ENCODE results near the gene APBA1.
"Not testable (repeated sequence)": the region's sequence is repeated elsewhere in the genome, so short reads cannot be mapped to it uniquely, and the experiment has no call there.

Gene APBA1

DNA sequence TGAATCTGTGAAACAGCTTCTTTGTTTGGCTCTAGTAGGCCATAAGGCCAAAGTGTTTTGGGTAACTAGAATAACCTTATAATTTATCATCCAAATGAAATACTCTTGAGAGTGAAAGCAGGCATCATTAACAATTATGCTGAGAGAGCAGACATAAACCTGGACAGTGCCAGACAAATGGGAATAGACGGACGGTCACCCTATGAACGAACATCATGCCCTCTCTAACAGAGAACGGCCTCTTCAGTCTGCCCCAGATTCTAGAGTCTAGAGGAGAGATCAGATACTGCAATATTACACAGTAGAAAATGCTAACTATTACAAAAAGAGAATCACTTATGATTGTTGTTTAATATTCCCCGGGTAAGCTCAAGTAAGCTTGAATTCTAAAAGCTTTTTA, 68.5 kb downstream of the APBA1 start:
- no peak for DNase-seq

DNA sequence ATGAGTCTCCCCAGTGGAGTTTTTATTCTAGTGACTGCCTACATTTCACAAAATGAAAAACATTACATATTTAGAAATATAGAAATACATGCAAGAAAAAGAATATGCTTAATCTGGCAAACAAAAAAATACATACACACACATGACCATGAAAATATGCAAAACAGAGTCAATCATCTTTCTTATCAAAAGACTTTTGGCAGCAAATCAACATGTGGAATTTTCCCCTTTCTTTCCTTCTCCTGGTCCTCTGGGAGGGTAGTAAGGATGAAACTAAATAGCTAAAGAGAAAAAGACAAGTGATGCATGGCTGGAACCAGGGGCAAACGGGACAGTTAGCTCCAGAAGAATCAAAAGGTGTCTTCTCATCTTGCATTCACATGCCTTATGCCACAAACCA, 69.4 kb downstream of the APBA1 start:
- DNase-seq: no peak

DNA sequence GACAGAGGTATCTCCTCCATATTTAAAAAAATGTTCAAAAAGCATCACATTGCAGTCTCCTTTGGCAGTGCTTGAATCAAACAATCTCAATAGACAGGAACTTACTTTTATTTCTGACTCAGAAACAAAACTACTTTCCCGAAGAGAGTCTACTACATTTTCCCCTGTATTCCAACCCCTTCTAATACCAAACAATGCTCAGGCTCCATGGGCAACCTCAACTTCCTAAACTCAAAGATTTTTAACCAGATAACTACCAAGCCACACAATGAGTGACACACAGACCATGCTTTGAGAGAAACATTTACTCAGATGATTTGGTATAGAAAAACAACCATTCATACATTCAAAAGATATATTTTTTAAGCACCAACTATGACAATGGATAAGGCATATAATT, 70.5 kb downstream of the APBA1 start:
- DNase-seq: no peak

- no peak for DNase-seq
These were observed 71.7 kb downstream of the APBA1 start for GRCh38 chr9:69600314-69601047.

GRCh38 chr9:69599232-69599971, 72.8 kb downstream of the APBA1 start:
- no peak for DNase-seq

DNA sequence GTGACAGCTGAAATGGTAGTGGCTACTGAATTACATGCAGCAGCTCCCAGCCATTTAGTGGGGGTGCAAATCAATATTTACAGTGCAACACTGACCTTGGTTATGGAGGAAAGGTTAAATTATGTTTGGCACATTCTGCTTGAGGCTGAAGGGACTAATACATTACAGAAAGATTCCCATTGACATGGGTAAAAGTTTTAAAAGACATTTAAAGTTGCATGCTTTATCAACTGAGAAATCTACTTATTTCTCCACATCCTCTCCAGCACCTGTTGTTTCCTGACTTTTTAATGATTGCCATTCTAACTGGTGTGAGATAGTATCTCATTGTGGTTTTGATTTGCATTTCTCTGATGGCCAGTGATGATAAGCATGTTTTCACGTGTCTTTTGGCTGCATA, 75.3 kb downstream of the APBA1 start:
- DNase-seq: not testable (repeated sequence)

DNA sequence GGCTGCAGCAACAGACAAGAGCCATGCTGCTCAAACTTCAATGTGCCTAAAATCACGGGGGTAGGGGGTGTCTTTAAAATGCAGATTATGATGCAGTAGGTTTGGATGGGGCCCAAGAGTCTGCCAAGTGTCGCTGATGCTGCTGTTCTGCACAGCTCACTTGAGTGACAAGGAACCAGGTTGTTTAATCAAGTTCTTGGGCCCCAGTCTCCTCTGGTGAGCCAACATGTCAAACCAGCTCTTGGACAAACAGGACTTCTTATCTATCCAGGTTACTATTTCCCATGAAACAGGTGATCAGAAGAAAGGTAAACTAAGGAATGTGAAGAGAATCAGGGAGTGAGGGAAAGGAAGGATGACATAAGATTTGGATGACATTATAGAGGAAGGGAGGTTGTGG, 78.0 kb downstream of the APBA1 start:
- DNase-seq: no peak

- DNase-seq: no peak
These were observed 78.4 kb downstream of the APBA1 start for GRCh38 chr9:69593756-69594155.

DNA sequence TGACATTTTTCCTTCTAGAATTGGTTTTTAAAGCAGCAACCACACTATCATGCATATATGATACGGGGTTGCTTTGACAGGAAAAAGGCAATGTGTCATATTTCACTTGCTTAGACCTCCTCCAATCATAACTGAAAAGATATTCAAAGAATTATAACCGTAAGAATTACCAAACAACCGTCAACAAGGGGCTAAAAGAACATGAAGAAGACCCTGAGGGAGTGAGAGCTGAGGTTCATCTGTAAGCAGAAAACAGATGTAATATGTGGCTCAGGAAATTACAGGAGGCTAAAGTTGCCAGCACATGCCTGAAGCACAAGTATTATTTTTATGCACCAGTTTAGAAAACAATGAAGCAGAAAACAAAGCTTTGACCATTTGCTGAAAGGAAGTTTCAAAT, 78.9 kb downstream of the APBA1 start:
- no peak for DNase-seq

GRCh38 chr9:69590266-69590665, 81.9 kb downstream of the APBA1 start:
- no peak for DNase-seq

DNA sequence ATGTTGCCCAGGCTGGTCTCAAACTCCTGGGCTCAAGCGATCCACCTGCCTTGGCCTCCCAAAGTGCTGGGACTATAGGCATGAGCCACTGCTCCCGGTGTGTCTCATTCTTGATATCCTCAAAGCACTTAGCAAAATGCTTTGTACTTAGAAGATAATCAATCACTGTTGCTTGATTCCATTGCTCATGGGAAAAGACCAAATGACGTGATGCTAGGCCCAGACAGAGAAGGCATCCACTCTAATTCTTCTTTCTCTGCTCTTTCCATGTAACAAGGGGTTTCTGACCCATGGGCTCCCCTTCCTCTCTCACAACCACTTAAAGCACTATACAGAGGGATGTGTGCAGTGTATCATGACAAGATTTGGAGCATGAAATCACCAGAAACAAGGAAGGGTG, 83.0 kb downstream of the APBA1 start:
- DNase-seq: no peak

DNA sequence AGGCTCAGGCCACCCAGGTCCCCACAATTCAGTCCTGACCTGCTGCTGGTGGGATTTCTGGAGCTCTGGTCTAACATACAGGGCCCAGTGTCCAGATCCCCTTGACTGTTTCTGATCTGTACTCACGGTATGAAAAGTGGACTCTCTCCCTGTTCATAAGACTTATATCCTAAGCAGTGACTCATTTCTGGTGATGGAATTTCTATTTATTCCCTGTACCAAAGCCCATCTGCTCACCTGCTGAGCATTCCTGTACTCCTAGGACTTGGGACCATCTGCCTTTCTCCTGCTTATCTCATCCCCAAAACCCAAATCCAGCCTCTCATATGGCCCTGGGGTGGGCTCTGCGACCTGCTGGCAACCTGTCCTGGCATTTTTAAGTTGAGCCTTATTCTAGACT, 86.6 kb downstream of the APBA1 start:
- no peak for DNase-seq

DNA sequence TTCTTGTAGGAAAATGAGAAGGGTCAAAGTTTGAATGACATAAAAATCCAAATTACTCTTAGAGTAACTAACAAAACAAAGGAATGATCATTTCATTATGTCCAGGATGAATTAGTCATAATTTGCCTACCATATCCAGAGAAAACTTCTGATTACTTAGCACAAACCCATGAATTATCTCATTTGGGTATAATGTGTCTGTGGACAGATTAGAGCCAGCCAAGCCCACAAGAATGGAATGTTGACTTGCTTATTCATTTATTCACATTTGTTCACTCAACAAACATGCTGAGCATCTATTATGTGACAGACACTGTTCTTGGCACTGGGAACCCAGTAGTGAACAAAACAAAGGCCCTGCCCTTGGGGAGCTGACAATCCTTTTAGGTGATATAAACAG, 87.4 kb downstream of the APBA1 start:
- no peak for DNase-seq

GRCh38 chr9:69583645-69584234, 88.4 kb downstream of the APBA1 start:
- DNase-seq: no peak

GRCh38 chr9:69582544-69583297, 89.5 kb downstream of the APBA1 start:
- no peak for DNase-seq

- DNase-seq: no peak
These were observed 90.2 kb downstream of the APBA1 start for GRCh38 chr9:69582018-69582417.

GRCh38 chr9:69580582-69581214, 91.5 kb downstream of the APBA1 start:
- no peak for DNase-seq

DNA sequence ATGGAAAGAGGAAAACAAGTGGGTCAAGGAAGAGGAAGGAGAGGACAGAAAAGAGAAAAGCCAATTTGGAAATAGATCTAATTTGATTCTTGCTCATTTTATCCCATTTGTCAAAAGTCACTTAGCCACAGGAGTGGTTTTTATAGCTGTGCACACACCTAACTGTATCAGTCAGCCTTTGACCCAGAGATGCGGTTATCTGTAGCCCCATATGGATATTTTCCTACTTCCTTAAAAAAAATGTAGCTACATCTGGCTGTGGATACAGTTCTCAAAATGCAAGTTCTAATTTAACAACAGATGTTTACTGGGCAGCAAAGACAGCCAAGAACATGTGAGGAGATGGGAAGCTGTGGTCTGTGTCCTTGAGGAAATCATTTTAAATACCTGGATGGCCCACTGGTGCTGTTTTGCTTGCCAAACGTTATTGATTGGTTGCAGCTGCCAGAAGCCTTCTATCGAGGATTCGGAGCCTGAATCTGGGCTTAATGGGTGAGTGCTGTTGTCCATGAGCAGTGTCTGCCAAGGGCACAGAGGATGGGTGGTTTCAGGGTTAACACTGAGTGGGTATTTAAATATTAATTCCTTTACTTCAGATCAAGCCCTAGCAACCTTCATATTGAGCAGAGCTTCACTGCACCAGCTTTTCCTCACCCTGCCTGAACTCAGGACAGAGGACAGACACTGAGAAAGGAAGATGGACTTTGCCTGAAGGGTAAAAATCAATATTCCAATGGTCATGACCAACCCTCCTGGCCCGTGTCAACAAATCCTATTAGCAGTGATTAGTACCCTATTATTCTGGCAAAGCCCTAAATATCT, 92.2 kb downstream of the APBA1 start:
- DNase-seq: no peak

- no peak for DNase-seq
These were observed 93.0 kb downstream of the APBA1 start for GRCh38 chr9:69579032-69579758.

DNA sequence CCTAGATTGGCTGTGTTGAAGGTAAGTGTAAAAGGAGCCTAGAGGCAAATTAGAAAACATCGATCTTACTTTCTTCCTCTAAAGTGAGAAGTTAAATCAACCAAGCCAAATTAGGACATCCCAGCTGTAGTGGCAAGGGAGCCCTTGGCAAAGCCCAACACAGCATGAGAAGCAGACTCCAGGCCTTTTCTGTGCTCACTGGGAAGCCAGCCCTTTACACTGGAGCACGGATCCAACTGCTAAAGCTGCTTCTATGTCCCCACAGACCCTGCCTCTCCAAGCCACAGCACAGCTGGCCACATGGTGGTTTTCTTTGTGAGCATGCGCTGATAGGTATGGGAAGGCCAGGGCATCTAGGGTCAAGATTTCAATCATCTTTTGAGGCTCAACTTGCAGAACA, 94.1 kb downstream of the APBA1 start:
- DNase-seq: peak; percentile 55

- no peak for DNase-seq
These were observed 95.0 kb downstream of the APBA1 start for GRCh38 chr9:69577123-69577522.
